ENCODE measurements around the gene FAM174A. TPM values are rescaled to one million over a fixed set of nuclear protein-coding genes. Genes with fewer than 3 reads are reported as not detected.
"Not testable (repeated sequence)": the region's sequence is repeated elsewhere in the genome, so short reads cannot be mapped to it uniquely, and the experiment has no call there.

The FAM174A gene
- total RNA-seq, 2 donors from 2014 or later, result 6.4 to 7.4 TPM

DNA sequence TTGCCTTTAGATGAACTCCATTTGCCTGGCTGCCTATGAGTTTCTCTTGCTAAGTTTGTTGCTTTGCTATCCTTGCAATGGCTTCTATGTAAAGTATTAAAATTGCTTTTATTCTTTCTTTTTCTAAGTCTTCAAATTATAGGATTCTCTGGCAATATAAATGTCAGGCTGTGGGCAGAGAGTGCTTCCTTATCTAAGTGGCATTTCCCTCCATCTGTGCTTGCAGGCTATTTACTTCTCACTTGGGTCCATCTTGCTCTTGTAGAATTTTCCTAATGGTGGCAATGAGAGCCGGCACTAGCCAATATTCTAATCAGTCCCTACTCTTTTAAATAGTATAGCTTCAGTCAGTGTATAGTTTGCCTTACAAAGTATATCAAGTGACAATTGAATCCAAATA lies 63.3 kb downstream of the FAM174A start:
- no peaks in the 10 kb centered on the region for H3K4me1 Mint-ChIP-seq
- no peaks in the 10 kb centered on the region for H3K27me3 Mint-ChIP-seq
- H3K27ac Mint-ChIP-seq, result no peak overlapping the region
- H3K9me3 Mint-ChIP-seq, result no peaks in the 10 kb centered on the region
- H3K4me3 Mint-ChIP-seq, result no peak overlapping the region
- no peak for ATAC-seq (replicated peaks)
- no peaks in the 10 kb centered on the region for H3K36me3 Mint-ChIP-seq (ENCODE audit: low read depth)

DNA sequence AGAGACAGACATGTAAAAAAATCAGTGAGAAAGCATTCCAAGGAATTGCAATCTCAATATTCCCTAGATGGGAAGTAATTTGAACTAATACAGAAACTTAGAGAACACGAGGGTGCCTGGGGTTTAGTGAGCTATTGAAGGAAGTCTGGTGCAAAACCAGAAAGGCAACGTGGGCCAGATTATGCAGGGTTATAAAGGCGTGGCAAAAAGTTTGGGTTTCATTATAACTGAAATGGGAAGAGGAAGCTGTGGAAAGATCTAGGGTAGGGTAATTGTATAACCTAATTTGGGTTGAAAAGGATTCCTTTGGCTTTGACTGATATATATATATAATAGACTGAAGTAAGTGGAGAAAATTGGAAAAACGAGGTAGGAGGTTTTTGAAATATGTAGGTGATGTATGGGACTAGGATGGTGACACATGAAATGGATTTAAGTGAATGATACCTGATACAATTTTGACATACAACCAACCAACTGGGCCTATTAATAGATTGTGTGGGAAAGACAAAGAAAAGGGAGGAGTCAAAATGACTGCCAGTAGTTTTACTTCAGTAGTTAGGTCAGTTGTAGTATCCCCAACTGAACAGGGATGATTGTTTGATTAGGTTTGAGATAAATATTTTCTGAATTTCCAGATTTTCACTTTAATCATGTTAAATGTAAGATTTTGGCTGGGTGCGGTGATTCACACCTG lies 65.3 kb downstream of the FAM174A start:
- Mint-ChIP-seq H3K4me1 (no peaks in the 10 kb centered on the region), H3K27ac (no peak overlapping the region), H3K9me3 (no peaks in the 10 kb centered on the region), H3K4me3 (no peak overlapping the region), H3K27me3 (no peaks in the 10 kb centered on the region), H3K36me3 (ENCODE audit: low read depth) (no peaks in the 10 kb centered on the region)
- no peak for ATAC-seq (replicated peaks)

DNA sequence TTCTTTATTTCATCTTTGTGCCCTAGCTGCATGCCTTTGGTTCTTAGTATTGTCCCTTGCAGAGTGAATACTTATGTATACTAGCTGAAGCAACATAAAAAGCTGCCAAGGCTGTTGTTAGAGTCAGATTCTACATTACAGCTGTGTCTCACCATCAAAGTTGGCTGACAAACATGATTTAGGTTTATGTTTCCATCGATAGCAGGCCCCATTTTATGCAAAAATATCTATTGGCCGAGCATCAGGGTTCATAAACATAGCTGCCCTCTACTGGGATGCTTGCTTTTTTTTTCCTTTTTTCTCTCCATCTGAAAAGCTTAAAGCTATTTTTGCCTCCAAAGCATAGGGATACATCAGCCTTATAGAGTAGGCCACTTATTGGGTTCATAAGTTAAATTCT lies 68.0 kb downstream of the FAM174A start:
- no peak for ATAC-seq (replicated peaks)
- no peaks in the 10 kb centered on the region for H3K4me1 Mint-ChIP-seq
- H3K36me3 Mint-ChIP-seq (ENCODE audit: low read depth), result no peaks in the 10 kb centered on the region
- peaks cover 3% of the 10 kb centered on the region for H3K27me3 Mint-ChIP-seq
- no peaks in the 10 kb centered on the region for H3K9me3 Mint-ChIP-seq
- no peak overlapping the region for H3K27ac Mint-ChIP-seq
- H3K4me3 Mint-ChIP-seq, result no peak overlapping the region

DNA sequence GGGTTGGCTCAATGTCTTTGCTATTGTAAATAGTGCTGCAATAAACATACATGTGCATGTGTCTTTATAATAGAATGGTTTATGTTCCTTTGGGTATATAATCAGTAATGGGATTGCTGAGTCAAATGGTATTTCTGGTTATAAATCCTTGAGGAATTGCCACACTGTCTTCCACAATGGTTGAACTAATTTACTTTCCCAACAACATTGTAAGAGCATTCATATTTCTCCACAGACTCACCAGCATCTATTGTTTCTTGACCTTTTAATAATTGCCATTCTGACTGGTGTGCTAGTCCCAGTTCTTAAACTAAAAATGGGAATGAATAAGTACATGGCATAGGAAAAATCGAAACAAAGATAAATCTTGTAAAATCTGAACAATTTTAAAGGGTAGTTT lies 68.8 kb downstream of the FAM174A start:
- not testable (repeated sequence) for H3K27ac Mint-ChIP-seq; H3K4me3 Mint-ChIP-seq; H3K9me3 Mint-ChIP-seq; ATAC-seq (replicated peaks); H3K27me3 Mint-ChIP-seq; H3K36me3 Mint-ChIP-seq (ENCODE audit: low read depth); H3K4me1 Mint-ChIP-seq

DNA sequence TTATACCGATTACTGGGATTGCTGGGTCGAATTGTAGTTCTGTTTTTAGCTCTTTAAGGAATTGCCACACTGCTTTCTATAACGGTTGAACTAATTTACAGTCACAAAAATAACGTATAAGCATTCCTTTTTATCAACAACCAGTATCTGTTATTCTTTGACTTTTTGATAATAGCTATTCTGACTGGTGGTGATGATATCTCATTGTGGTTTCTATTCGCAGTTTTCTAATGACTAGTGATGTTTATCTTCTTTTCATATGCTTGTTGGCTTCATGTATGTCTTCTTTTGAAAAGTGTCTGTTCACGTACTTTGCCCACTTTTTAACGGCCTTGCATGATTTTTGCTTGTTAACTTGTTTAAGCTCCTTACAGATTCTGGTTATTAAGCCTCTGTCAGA lies 74.4 kb downstream of the FAM174A start:
- Mint-ChIP-seq H3K4me3 (no peak overlapping the region), H3K27ac (no peak overlapping the region), H3K4me1 (no peaks in the 10 kb centered on the region), H3K27me3 (peaks cover 8% of the 10 kb centered on the region), H3K36me3 (ENCODE audit: low read depth) (no peaks in the 10 kb centered on the region), H3K9me3 (no peaks in the 10 kb centered on the region)
- ATAC-seq (replicated peaks), result peak; percentile 21

DNA sequence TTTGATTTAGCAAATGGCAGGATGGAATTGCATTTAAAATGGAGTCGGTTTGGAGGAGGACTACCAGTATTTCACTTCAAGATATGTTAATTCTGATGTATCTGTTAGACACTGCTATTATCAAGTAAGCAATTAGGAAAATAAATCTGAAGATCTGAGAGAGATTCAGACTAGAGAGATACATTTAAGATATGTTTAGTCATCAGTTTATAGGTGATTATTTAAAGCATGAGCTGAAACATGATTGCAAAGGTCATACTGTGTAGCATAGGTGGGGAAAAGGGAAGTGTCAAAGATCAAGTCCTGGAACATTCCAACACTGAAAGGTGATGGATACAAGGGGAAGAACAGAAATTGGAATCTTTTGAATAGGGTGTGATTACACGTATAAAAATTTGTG lies 79.1 kb downstream of the FAM174A start:
- no peak overlapping the region for H3K27ac Mint-ChIP-seq
- no peaks in the 10 kb centered on the region for H3K4me1 Mint-ChIP-seq
- ATAC-seq (replicated peaks), result no peak
- H3K27me3 Mint-ChIP-seq, result peaks cover 5% of the 10 kb centered on the region
- no peaks in the 10 kb centered on the region for H3K9me3 Mint-ChIP-seq
- H3K36me3 Mint-ChIP-seq (ENCODE audit: low read depth), result no peaks in the 10 kb centered on the region
- no peak overlapping the region for H3K4me3 Mint-ChIP-seq

DNA sequence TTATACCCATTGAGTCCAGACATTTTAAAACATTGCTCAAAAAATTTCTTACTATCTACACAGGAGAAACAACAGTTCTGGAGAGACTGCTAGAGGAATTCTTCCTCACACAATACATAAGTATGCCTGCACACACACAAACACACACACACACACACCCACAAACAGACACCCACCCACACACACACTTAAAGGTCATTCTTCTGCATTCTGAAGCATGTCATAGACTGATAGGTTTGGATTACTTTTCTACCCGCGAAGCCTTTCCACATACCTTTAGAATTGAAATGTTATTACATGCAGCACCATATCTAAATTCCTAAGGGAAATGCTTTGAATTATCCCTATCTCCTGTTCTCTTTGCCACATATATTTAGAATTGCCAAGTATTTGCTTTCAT lies 80.2 kb downstream of the FAM174A start:
- no peak for ATAC-seq (replicated peaks)
- H3K4me1 Mint-ChIP-seq, result no peaks in the 10 kb centered on the region
- no peak overlapping the region for H3K27ac Mint-ChIP-seq

DNA sequence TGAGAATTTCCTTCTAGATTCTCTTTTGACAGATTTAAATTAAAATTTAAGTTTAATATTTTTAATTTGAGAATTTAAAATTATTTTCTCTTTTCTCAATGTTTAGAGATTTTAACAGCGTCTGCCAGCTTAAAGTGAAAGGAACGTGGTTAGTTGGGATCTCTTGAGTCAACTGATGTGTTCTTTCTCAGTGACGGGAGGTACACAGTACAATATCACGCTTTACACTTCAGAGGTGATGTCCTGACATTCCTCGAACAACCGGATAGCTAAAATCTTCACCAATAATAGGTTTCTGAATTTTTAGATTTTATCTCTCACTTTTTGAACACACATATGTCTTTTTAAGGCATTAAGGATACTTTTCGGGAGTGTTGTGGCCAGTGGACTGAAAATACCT lies 81.1 kb downstream of the FAM174A start:
- Mint-ChIP-seq H3K27ac (no peak overlapping the region), H3K4me3 (no peak overlapping the region), H3K9me3 (no peaks in the 10 kb centered on the region), H3K36me3 (ENCODE audit: low read depth) (no peaks in the 10 kb centered on the region), H3K27me3 (peaks cover 3% of the 10 kb centered on the region), H3K4me1 (no peaks in the 10 kb centered on the region)
- no peak for ATAC-seq (replicated peaks)

More for the DNA sequence above, 80.2 kb downstream of the FAM174A start:
- Mint-ChIP-seq H3K27me3 (peaks cover 5% of the 10 kb centered on the region), H3K9me3 (no peaks in the 10 kb centered on the region), H3K36me3 (ENCODE audit: low read depth) (no peaks in the 10 kb centered on the region), H3K4me3 (no peak overlapping the region)

DNA sequence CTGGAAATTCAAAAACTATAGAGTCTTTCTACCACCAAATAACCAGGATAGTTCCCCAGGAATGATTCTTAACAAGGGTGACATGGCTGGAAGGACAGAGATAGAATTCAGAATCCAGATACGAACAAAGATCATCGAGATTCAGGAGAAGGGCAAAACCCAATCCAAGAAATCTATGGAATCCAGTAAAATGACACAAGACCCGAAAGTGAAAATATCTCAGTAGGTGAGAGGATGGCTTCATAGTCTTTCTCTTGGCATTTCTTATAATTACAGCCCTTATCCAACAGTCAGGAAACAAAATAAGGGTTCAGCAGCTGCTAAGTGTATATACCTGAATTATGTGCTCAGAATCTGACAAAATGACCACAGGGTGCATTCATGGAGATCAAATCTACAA lies 81.8 kb downstream of the FAM174A start:
- H3K9me3 Mint-ChIP-seq, result no peaks in the 10 kb centered on the region
- no peaks in the 10 kb centered on the region for H3K27me3 Mint-ChIP-seq
- H3K4me1 Mint-ChIP-seq, result no peaks in the 10 kb centered on the region
- H3K36me3 Mint-ChIP-seq (ENCODE audit: low read depth), result no peaks in the 10 kb centered on the region
- ATAC-seq (replicated peaks), result no peak
- no peak overlapping the region for H3K27ac Mint-ChIP-seq
- H3K4me3 Mint-ChIP-seq, result no peak overlapping the region

DNA sequence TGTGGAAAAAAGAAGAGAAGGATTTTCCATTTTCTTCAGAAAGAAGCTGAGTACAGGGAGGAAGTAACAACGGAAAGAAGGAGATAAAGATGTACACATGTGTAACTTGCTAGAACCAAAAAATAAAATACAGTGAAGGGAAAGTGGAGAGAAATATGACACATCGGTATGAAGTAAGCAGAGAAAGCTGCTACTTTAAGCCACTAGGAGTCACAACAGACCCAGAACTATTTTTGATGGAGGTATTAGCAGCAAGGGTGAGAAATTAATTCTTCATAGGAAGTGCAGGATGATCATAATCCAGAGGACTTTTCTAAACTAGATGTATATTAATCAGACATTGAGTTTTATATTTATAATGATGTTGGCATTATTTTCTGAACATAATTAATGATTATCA lies 88.5 kb downstream of the FAM174A start:
- H3K36me3 Mint-ChIP-seq (ENCODE audit: low read depth), result no peaks in the 10 kb centered on the region
- no peak overlapping the region for H3K27ac Mint-ChIP-seq
- no peak overlapping the region for H3K4me3 Mint-ChIP-seq
- peaks cover 3% of the 10 kb centered on the region for H3K27me3 Mint-ChIP-seq
- H3K9me3 Mint-ChIP-seq, result no peaks in the 10 kb centered on the region
- no peaks in the 10 kb centered on the region for H3K4me1 Mint-ChIP-seq
- ATAC-seq (replicated peaks), result peak; percentile 51

DNA sequence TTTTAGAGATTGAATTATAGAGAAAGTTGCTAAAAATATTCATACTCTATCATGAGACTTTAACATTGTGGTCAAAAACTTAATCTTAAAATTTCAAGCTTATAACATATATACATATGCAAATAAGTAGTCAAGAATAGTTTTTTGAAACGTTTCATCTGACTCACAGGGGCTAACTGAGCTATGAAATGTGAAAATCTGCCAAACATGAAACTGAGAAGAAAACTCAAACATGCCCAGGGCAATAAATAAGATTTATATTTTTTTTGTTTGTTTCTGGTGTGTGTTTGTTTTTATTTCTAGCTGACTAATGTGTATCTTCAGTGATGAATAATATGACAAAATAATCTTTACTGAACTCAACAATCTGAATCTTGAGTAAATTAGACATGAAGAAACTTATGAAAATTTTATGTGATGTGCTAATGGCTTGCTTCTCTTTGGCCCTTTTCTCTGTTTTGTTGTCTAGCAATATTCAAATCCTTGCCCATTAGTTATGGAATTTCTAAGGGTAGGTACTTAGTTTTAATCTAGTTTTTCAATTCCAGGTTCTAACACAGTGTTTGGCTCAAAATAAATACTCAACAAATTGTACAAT lies 99.9 kb downstream of the FAM174A start:
- Mint-ChIP-seq H3K4me3 (no peak overlapping the region), H3K36me3 (ENCODE audit: low read depth) (no peaks in the 10 kb centered on the region), H3K27ac (no peak overlapping the region)

More for the DNA sequence above, 99.9 kb downstream of the FAM174A start:
- no peaks in the 10 kb centered on the region for H3K4me1 Mint-ChIP-seq
- no peak for ATAC-seq (replicated peaks)
- no peaks in the 10 kb centered on the region for H3K9me3 Mint-ChIP-seq
- no peaks in the 10 kb centered on the region for H3K27me3 Mint-ChIP-seq

Data from activated T-helper 17 cell treated with anti-CD3 and anti-CD28 coated beads, Interleukin-2, amount 50 U/mL, for 72 hours (primary cell).